Smooth muscle cell (in vitro differentiated cells): ENCODE results near the gene PRCP. TPM values are rescaled to one million over a fixed set of nuclear protein-coding genes. Genes with fewer than 3 reads are reported as not detected.

Experiments
- DNase-seq: peaks from one replicate; lab custom pipeline; 2025; ENCODE audit not compliant: unreplicated experiment; lab: John Stamatoyannopoulos, UW
- H2AFZ ChIP-seq: fragments of 200-600 bp; sonication (generic); 2 replicates; pipeline ENCODE4 v1.6.0; 2016; ENCODE audit warnings: antibody characterized with exemption, low read depth, mild to moderate bottlenecking
- H3F3A ChIP-seq: fragments of 200-600 bp; sonication (generic); 2 replicates; pipeline ENCODE4 v1.6.0; 2017; ENCODE audit warnings: antibody characterized with exemption, low read depth
- H3K27ac ChIP-seq: fragments of 200-600 bp; sonication (generic); 2 replicates; pipeline ENCODE4 v1.5.1; 2016; ENCODE audit warnings: low read depth, mild to moderate bottlenecking
- H3K27me3 ChIP-seq: fragments of 200-600 bp; sonication (generic); 2 replicates; pipeline ENCODE4 v1.6.1; 2016; ENCODE audit warnings: low read depth, mild to moderate bottlenecking
- H3K36me3 ChIP-seq: fragments of 200-600 bp; sonication (generic); 2 replicates; pipeline ENCODE4 v1.5.1; 2016; ENCODE audit warnings: low read depth
- H3K4me1 ChIP-seq: fragments of 200-600 bp; sonication (generic); 2 replicates; pipeline ENCODE4 v1.5.1; 2016; ENCODE audit warnings: low read depth
- H3K4me2 ChIP-seq: fragments of 200-600 bp; sonication (generic); 2 replicates; pipeline ENCODE4 v1.6.0; 2016; ENCODE audit warnings: mild to moderate bottlenecking
- H3K4me3 ChIP-seq: fragments of 200-600 bp; sonication (generic); 2 replicates; pipeline ENCODE4 v1.5.1; 2016; ENCODE audit warnings: mild to moderate bottlenecking
- H3K79me2 ChIP-seq: fragments of 200-600 bp; sonication (generic); 2 replicates; pipeline ENCODE4 v1.6.0; 2016; ENCODE audit warnings: low read depth, mild to moderate bottlenecking
- H3K9ac ChIP-seq: fragments of 200-600 bp; sonication (generic); 2 replicates; pipeline ENCODE4 v1.6.0; 2016; ENCODE audit warnings: low read depth
- H3K9me3 ChIP-seq: fragments of 200-600 bp; sonication (generic); replicated peaks from 2 replicates; pipeline ENCODE4 v1.5.1; 2016; ENCODE audit warnings: low read depth
- H4K20me1 ChIP-seq: fragments of 200-600 bp; sonication (generic); 2 replicates; pipeline ENCODE4 v1.6.0; 2016; ENCODE audit warnings: low read depth
- CTCF ChIP-seq: fragments of 200-600 bp; sonication (generic); IDR thresholded peaks from 2 replicates; pipeline ENCODE4 v1.5.1; 2017; ENCODE audit warnings: borderline replicate concordance, mild to moderate bottlenecking, antibody characterized with exemption; ENCODE audit not compliant: insufficient read depth, poor library complexity, severe bottlenecking
- WGBS: methylation state at CpG from one replicate; pipeline ENCODE4 v1.1.7; 2016; ENCODE audit warnings: low lambda C conversion rate; 5-methylcytosine and 5-hydroxymethylcytosine counted together
- polyA plus RNA-seq: library from polyadenylated mRNA; unstranded; fragments of >200 nt; fragmentation: Nextera tagmentation; extraction: Ambion mirVana; gene quantifications from 2 replicates; pipeline ENCODE4 v1.2.1, GENCODE V29; 2016
- total RNA-seq: library from RNA; depleted of rRNA; stranded (reverse); fragments of >200 nt; gene quantifications from 2 replicates; pipeline ENCODE4 v1.2.3, GENCODE V29; 2014

PRCP gene
- total and polyA plus RNA-seq, 2 experiments from 2014 or later = 78.8 to 84.0 TPM

GRCh38 chr11:82810326-82810725 is 89.9 kb downstream of the PRCP start:
- WGBS = 89% methylated on average over 1 of the region's 1 CpG

GRCh38 chr11:82807646-82808045 is 92.6 kb downstream of the PRCP start:
- DNase-seq = no peak
- Histone ChIP-seq H3K9ac (no peak overlapping the region), H2AFZ (no peak overlapping the region), H3K36me3 (no peaks in the 10 kb centered on the region), H3K4me3 (no peak overlapping the region), H3K27me3 (peaks cover 34% of the 10 kb centered on the region), H3F3A (no peaks in the 10 kb centered on the region), H3K79me2 (no peaks in the 10 kb centered on the region), H3K4me1 (no peaks in the 10 kb centered on the region), H3K9me3 (no peaks in the 10 kb centered on the region), H3K27ac (no peak overlapping the region), H3K4me2 (no peak overlapping the region), H4K20me1 (no peaks in the 10 kb centered on the region)
- TF ChIP-seq CTCF = no peak
- WGBS = 91% methylated on average over 3 of the region's 3 CpGs

More at GRCh38 chr11:82810326-82810725, 89.9 kb downstream of the PRCP start:
- Histone ChIP-seq H3K9me3 (no peaks in the 10 kb centered on the region), H3K4me2 (no peak overlapping the region), H3K27me3 (peaks cover 34% of the 10 kb centered on the region), H3K4me3 (no peak overlapping the region), H3K27ac (no peak overlapping the region), H2AFZ (no peak overlapping the region), H4K20me1 (no peaks in the 10 kb centered on the region), H3K9ac (no peak overlapping the region), H3K4me1 (no peaks in the 10 kb centered on the region), H3K79me2 (no peaks in the 10 kb centered on the region), H3F3A (no peaks in the 10 kb centered on the region), H3K36me3 (no peaks in the 10 kb centered on the region)
- TF ChIP-seq CTCF = no peak
- DNase-seq = no peak

GRCh38 chr11:82802710-82803109 is 97.5 kb downstream of the PRCP start:
- Histone ChIP-seq H3K79me2 (no peaks in the 10 kb centered on the region), H3K4me2 (no peak overlapping the region), H3K27me3 (peaks cover 24% of the 10 kb centered on the region), H3K36me3 (no peaks in the 10 kb centered on the region), H3K4me1 (no peaks in the 10 kb centered on the region), H3K9ac (no peak overlapping the region), H3K27ac (no peak overlapping the region), H3K9me3 (no peaks in the 10 kb centered on the region), H3F3A (no peaks in the 10 kb centered on the region), H2AFZ (no peak overlapping the region), H3K4me3 (no peak overlapping the region), H4K20me1 (no peaks in the 10 kb centered on the region)
- DNase-seq = no peak
- 45% methylated on average over 1 of the region's 1 CpG for WGBS
- no peak for TF ChIP-seq CTCF
